HG03378 (cell line): Measurements from ENCODE around the gene ANKFY1.
A peak's percentile ranks its signal among the peaks of the same experiment; 100 is the strongest.
"Not testable (repeated sequence)": the region's sequence is repeated elsewhere in the genome, so short reads cannot be mapped to it uniquely, and the experiment has no call there.

Experiments
- ATAC-seq: cut with Tn5 transposase; IDR thresholded peaks from one replicate; pipeline ENCODE4 v1.9.1; 2021; ENCODE audit warnings: mild to moderate bottlenecking, moderate library complexity; ENCODE audit not compliant: unreplicated experiment

Gene ANKFY1

DNA sequence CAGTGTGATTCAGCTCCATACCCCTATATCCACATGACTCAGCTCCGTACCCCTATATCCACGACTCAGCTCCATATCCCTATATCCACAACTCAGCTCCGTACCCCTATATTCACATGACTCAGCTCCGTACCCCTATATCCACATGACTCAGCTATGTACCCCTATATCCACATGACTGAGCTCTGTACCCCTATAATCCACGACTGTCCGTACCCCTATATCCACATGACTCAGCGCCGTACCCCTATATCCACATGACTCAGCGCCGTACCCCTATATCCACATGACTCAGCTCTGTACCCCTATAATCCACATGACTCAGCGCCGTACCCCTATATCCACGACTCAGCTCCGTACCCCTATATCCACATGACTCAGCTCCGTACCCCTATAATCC lies 104.0 kb downstream of the ANKFY1 start:
- ATAC-seq = no peak

DNA sequence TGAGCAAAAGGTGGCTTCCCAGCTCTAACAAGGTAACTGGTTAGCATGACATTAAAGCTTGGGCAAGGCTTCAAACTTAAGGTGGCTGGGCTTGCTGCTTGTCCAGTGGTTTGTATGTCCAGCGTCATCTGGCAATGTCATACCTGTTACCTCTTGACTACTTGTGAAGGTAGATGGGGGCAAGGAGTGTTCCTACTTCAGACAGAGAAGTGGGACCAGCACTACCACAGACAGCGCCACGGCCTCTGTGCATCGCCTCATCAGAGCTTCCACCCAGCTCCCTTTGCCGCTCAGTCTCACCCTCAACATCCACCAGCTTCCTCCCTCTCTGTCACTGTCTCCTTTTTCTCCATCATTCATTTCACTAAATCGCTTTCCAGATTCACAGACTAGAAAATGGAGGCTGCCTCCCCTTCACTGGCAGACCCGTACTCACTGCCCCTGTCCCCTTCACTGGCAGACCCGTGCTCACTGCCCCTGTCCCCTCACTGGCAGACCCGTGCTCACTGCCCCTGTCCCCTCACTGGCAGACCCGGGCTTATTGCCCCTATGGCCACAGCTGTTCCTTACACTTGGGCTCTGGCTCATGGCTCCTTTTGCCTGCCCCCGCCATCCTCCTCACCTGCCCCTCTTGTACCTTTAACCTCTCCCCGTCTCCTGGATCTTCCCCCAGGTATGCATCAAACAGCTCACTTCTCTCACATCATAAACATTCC lies 106.0 kb downstream of the ANKFY1 start:
- no peak for ATAC-seq

DNA sequence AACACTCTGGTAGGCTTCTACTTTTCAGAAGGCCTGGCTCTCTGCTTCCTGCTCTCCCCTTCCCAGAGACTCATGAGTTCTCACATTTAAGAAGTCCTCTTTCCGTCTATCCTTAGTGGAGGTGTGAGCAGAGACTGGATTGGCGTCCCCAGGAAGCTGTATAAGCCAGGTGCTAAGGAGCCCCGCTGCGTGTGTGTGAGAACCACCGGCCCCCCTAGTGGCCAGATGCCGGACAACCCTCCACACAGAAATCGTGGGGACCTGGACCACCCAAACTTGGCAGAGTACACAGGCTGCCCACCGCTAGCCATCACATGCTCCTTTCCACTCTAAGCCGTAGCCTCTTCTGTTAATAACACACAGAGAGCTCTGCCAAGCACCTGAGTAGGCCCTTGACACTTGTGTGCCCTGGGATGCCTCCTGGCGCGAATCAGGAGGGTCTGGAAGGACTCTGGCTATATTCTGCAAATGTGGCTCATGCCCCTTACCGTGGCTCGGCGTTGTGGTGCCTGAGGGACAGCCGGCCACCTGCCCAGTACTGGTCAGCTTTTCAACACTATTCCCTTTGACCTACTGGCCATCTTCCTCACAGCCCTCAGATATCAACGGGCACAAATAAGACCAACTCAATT lies 106.9 kb downstream of the ANKFY1 start:
- no peak for ATAC-seq

DNA sequence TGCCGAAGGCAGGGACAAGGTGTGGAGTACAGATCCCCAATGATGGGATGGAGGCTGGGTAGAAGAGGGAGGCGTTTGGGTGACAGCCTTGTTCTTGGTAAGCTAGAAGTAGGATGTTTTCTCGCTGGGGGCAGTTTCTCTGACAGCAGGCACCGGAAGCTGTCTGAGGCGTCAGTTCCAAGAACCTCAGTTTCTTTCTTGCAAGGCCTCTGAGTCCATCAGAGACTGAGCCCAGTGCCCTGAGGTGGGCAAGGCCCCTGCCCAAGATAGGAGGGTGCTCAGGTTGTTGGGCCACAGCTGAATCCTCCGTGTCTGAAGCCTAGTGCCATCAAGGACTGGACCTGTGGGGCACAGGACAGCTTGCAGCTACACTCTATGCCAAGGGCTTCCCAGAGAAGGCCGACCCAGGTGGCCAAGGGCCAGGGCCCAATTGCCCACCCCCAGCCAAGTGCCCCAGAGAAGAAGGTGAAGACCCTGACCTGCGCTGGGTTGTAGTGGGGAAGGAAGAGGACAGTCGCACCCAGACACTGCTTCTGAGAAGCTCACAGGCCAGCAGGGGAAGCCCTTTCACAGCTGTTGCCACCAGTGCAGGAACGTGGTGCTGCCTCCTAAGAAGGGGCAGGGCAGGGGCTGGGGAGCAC lies 107.7 kb downstream of the ANKFY1 start:
- no peak for ATAC-seq

- no peak for ATAC-seq
These were observed 109.6 kb downstream of the ANKFY1 start for GRCh38 chr17:4154201-4154600.

DNA sequence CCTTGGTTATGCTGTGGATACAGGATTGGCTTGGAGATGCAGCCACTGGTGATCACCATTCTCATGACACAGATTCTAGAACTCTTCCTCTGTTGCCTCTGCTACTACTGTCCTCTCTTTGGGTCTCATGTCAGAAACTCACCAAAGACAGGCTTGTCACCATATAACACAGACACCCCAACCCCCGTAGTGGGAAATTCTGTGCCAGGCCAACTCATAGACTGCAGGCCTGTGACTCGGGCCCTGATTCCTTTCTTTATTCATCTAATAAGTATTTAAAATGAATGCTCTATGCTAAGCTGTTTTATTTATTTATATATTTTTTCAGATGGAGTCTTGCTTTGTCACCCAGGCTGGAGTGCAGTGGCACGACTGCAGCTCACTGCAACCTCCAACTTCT lies 111.3 kb downstream of the ANKFY1 start:
- no peak for ATAC-seq

DNA sequence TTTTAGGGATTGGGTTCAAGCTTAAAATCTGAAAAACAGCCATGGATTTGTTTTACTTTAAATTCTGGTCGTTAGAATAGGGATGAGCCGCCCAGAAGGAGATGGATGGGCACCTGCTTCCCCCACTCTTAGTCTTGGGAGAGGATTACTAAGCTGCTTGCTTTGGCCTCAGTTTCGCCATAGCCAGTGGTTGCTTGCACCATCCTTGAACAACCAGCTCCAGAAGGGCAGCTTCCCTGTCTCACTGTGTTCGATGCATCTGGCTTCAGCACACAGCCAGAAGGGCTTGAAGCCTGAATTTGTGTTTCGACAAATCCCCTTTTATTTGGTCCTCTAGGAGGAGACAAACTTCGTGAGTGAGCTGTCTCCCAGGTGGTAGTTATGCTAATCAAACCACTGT lies 113.7 kb downstream of the ANKFY1 start:
- ATAC-seq = no peak

DNA sequence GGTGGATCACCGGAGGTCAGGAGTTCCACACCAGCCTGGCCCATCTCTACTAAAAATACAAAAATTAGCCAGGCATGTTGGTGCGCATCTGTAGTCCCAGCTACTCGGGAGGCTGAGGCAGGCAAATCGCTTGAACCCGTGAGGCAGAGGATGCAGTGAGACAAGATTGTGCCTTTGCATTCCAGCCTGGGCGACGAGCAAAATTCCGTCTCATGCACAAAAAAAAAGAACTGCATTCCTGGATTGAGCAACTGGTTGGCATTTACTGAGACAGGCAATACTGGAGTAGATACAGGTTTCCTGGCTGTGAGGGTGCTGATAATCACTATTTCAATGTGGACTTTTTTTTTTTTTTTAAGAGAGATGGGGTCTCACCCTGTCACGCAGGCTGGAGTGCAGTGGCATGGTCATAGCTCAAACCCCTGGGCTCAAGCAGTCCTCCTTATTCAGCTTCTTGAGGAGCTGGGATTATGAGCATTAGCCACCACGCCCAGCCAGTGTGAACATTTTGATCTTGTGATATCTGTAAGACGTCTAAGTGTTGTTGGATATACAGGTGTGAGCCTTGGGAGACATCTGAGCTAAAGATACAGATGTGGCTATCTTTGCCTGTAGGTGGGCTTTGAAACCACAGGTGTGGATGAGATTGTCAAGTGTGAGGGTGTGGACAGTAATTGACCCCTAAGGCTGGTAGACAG lies 115.0 kb downstream of the ANKFY1 start:
- ATAC-seq = no peak

DNA sequence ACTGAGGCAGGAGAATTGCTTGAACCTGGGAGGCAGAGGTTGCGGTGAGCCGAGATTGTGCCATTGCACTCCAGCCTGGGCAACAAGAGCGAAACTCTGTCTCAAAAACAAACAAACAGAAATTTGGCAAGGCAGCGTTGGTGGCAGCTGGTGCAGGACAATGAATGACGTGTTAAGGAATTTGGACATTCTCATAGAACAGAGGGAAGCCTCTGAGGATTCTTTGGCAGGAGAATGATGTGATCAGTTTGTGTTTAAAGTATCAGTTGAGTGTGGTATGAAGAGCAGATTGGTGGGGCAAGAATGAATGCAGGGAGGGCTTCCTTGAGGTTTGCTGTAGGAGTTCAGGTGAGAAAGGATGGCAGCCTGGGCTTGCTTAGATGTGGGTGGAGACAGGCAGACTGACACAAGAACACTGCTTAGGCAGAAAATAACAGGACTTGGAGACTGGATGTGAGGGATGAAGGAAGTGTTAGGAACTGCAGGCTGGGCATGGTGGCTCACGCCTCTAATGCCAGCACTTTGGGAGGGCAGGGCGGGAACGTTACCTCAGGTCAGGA lies 115.9 kb downstream of the ANKFY1 start:
- ATAC-seq = no peak

DNA sequence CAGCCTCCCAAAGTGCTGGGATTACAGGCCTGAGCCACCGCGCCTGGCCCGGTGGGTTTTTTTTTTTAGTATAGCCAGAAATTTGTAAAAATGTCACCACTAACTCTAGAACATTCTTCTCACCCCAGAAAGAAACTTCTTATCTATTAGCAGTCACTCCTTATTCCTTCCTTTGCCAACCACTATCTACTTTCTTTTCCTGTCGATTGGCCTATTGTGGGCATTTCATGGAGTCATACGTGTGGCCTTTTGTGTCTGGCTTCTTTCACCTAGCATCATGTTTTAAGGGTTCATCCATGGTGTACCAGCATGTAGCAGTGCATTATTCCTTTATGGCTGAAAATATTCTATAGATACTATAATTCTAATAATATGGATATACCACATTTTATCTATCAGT lies 117.1 kb downstream of the ANKFY1 start:
- no peak for ATAC-seq

GRCh38 chr17:4144422-4144747 lies 119.4 kb downstream of the ANKFY1 start:
- ATAC-seq = no peak

GRCh38 chr17:4143563-4144421 lies 120.0 kb downstream of the ANKFY1 start:
- ATAC-seq = peak; percentile 65

- no peak for ATAC-seq
These were observed 121.5 kb downstream of the ANKFY1 start for GRCh38 chr17:4142107-4142900.

DNA sequence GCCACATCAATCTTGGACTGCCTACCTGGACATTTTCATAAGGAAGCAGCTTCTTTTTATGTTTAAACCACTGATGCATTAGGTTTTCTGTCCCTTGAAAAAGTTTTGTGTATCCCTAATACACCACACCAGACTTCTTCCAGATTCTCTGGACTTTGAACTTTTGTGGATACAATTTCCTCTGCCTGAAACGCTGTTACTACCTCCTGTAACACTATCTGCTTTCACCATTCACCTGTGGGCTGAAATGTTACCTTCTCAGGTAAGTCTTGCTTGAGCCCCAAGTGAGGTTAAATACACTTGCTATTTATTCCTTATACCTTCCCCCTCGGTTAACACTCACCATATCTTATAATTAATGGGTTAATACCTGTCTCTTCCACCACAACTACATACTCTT lies 123.7 kb downstream of the ANKFY1 start:
- ATAC-seq = no peak

DNA sequence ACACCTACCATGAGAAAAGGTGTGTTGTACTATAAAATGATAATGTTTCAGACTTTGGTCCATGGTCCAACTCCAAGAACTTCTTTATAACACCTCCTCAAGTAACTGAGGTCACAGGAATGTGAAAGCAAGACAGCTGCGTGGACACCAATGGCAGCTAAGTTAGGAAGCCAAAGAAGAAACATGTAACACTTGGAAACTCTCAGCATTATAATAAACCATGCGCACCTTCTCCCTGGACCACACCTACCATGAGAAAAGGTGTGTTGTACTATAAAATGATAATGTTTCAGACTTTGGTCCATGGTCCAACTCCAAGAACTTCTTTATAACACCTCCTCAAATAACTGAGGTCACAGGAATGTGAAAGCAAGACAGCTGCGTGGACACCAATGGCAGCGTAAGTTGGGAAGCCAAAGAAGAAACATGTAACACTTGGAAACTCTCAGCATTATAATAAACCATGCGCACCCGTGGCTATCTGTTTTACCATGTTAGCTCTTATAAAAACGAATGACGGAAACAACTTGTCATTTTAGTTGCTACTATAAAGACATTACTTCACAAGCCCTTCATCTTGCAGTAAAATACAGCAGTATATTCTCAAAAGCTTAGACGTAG lies 124.8 kb downstream of the ANKFY1 start:
- ATAC-seq = not testable (repeated sequence)

- no peak for ATAC-seq
These were observed 127.4 kb downstream of the ANKFY1 start for GRCh38 chr17:4136373-4136772.

- ATAC-seq = no peak
These were observed 128.3 kb downstream of the ANKFY1 start for GRCh38 chr17:4135489-4135888.

DNA sequence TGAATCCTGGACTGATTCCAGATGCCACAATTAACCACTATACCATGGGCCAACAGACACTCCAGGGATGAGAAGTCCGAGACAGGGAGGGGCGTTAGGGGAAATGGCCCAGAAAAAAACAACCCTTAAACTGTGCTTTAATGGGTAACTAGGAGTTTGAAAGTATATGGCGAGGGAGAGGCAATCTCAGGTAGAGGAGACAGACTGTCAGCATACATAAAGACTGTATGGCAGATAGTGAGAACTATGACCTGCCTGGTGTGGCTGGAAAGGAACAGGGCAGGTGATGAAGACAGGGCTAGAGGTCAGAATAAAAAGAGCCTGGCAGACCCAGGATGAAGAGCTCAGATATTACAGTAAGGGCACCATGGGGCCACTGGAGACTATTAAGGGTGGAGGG lies 129.1 kb downstream of the ANKFY1 start:
- no peak for ATAC-seq

GRCh38 chr17:4130715-4131114 lies 133.1 kb downstream of the ANKFY1 start:
- ATAC-seq = no peak
